HepG2 (cell line): ENCODE data around the gene SPAG7. TPM values are rescaled to one million over a fixed set of nuclear protein-coding genes. Genes with fewer than 3 reads are reported as not detected.
A peak's percentile ranks its signal among the peaks of the same experiment; 100 is the strongest.

Source experiments
- HMG20A ChIP-seq: IDR thresholded peaks from 2 replicates; pipeline ENCODE4 v1.6.1; 2016; ENCODE audit warnings: borderline replicate concordance
- HMG20B ChIP-seq: conservative IDR thresholded peaks from 2 replicates; pipeline ENCODE4 v1.6.1; 2016; ENCODE audit warnings: missing genetic modification reagents, missing compliant biosample characterization
- MTF1 ChIP-seq: sonication (generic); formaldehyde crosslinking; IDR thresholded peaks from 2 replicates; pipeline ENCODE4 v1.5.0; 2020; ENCODE audit warnings: missing genetic modification reagents
- NCOA2 ChIP-seq: sonication (generic); formaldehyde crosslinking; IDR thresholded peaks from 2 replicates; pipeline ENCODE4 v1.8.0; 2022; ENCODE audit warnings: inconsistent platforms
- SCMH1 ChIP-seq: sonication (generic); formaldehyde crosslinking; IDR thresholded peaks from 2 replicates; pipeline ENCODE4 v1.9.0; 2021; ENCODE audit warnings: missing genetic modification reagents, mild to moderate bottlenecking, borderline replicate concordance
- SIN3A ChIP-seq: IDR thresholded peaks from 2 replicates; pipeline ENCODE4 v1.6.1; 2011; ENCODE audit warnings: low read depth, mild to moderate bottlenecking, control low read depth, low read length, borderline replicate concordance
- ZNF446 ChIP-seq: sonication (generic); formaldehyde crosslinking; IDR thresholded peaks from 2 replicates; pipeline ENCODE4 v1.5.0; 2020; ENCODE audit warnings: mild to moderate bottlenecking, missing genetic modification reagents
- ZNF501 ChIP-seq: sonication (generic); formaldehyde crosslinking; IDR thresholded peaks from 2 replicates; pipeline ENCODE4 v1.5.1; 2020; ENCODE audit warnings: mild to moderate bottlenecking, moderate library complexity, missing genetic modification reagents
- ZNF737 ChIP-seq: sonication (generic); formaldehyde crosslinking; IDR thresholded peaks from 2 replicates; pipeline ENCODE4 v1.5.0; 2020; ENCODE audit warnings: missing genetic modification reagents, mild to moderate bottlenecking, borderline replicate concordance
- ZNF75D ChIP-seq: sonication (generic); formaldehyde crosslinking; IDR thresholded peaks from 2 replicates; pipeline ENCODE4 v1.8.1; 2023; ENCODE audit warnings: missing genetic modification reagents, mild to moderate bottlenecking, borderline replicate concordance
- ZNF83 ChIP-seq: sonication (generic); formaldehyde crosslinking; IDR thresholded peaks from 2 replicates; pipeline ENCODE4 v1.4.0; 2020; ENCODE audit warnings: missing genetic modification reagents, mild to moderate bottlenecking, borderline replicate concordance
- ZSCAN12 ChIP-seq: sonication (generic); formaldehyde crosslinking; IDR thresholded peaks from 2 replicates; pipeline ENCODE4 v1.9.0; 2021; ENCODE audit warnings: mild to moderate bottlenecking, missing genetic modification reagents
- polyA plus RNA-seq, 8 experiments: library from polyadenylated mRNA; depleted of rRNA in 3 of 8; stranded (reverse) in 7 of 8; unstranded in 1 of 8; fragments of >200 nt; fragmentation: Illumina TruSeq in 4 of 8; extraction: Trizol in 4 of 8; gene quantifications; 2 replicates each; pipeline versions ENCODE4 v1.2.1 to v1.2.3, GENCODE V29; 2011 to 2016; ENCODE audit warnings: low read depth in 4 of 8, missing spikeins in 1 of 8, mixed read lengths in 1 of 8; ENCODE audit not compliant: insufficient read depth in 1 of 8
- total RNA-seq, 5 experiments: library from RNA; depleted of rRNA; stranded (reverse); fragments of >200 nt; fragmentation: Illumina TruSeq; extraction: Trizol; gene quantifications; 2 replicates each; pipeline ENCODE4 v1.2.3, GENCODE V29; 2016; ENCODE audit warnings: low read depth in 1 of 5
- TF ChIP-seq, protein P1 (sequence below): sonication (generic); formaldehyde crosslinking; IDR thresholded peaks from 2 replicates; pipeline ENCODE4 v1.9.0; 2021; ENCODE audit warnings: missing genetic modification reagents, borderline replicate concordance
- TF ChIP-seq, protein P2 (sequence below): sonication (generic); formaldehyde crosslinking; conservative IDR thresholded peaks from 2 replicates; pipeline ENCODE4 v1.8.1; 2023; ENCODE audit warnings: missing genetic modification reagents
- TF ChIP-seq, protein P3 (sequence below): sonication (generic); formaldehyde crosslinking; IDR thresholded peaks from 2 replicates; pipeline ENCODE4 v1.4.0; 2020; ENCODE audit warnings: mild to moderate bottlenecking, missing genetic modification reagents, borderline replicate concordance
- TF ChIP-seq, protein P4 (sequence below): sonication (generic); formaldehyde crosslinking; IDR thresholded peaks from 2 replicates; pipeline ENCODE4 v1.5.0; 2020; ENCODE audit warnings: mild to moderate bottlenecking, low read depth, missing genetic modification reagents, borderline replicate concordance

Gene SPAG7
- total and polyA plus RNA-seq, 2 of the 13 experiments (the other 11 are each of a cell fraction or from before 2014, with no cell fraction given) = 51.0 to 59.0 TPM

DNA sequence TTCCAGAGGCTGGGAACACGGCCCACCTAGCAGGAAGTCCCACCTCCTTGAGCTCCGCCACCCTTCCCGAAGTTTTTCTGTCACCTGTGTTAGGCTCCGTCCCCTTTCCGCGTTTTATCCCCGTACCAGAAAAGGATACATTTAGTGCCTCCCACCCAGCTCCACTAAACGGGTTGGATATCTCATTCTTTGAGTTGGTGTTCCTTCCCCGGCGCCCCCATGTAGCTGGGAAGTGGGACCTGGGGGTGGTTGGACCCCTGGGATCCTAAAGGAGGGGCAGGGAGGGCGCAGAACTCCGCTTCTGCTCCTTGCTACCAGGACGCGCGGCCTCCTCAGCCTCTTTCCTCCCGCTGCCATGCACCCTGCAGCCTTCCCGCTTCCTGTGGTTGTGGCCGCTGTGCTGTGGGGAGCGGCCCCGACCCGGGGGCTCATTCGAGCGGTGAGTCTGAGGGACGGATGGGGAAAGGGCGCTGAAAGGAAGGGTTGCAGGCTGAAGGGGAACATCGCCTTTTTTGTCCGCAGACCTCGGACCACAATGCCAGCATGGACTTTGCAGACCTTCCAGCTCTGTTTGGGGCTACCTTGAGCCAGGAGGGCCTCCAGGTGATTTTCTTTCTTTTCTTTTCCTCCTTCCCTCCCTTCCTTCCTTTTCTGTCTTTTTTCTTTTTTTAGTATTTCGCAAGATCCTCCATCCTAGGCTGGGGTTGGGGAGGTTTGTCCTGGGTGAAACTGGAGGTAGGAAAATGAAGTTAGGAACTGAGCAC is 26.9 kb downstream of the SPAG7 start (continued):
- TF ChIP-seq SIN3A (0 out of 2 replicates have a peak, but pooled peaks have one; percentile 81), ZNF446 (CRISPR knock-in tag) (no peak), HMG20A (no peak), ZNF737 (CRISPR knock-in tag) (no peak), MTF1 (no peak), HMG20B (CRISPR knock-in tag) (no peak), NCOA2 (CRISPR knock-in tag) (no peak), SCMH1 (CRISPR knock-in tag) (no peak), ZSCAN12 (no peak), ZNF75D (CRISPR knock-in tag) (no peak), ZNF501 (CRISPR knock-in tag) (0 out of 2 replicates have a peak, but pooled peaks have one; percentile 39), ZNF83 (CRISPR knock-in tag) (no peak)
- TF ChIP-seq, protein P1, sequence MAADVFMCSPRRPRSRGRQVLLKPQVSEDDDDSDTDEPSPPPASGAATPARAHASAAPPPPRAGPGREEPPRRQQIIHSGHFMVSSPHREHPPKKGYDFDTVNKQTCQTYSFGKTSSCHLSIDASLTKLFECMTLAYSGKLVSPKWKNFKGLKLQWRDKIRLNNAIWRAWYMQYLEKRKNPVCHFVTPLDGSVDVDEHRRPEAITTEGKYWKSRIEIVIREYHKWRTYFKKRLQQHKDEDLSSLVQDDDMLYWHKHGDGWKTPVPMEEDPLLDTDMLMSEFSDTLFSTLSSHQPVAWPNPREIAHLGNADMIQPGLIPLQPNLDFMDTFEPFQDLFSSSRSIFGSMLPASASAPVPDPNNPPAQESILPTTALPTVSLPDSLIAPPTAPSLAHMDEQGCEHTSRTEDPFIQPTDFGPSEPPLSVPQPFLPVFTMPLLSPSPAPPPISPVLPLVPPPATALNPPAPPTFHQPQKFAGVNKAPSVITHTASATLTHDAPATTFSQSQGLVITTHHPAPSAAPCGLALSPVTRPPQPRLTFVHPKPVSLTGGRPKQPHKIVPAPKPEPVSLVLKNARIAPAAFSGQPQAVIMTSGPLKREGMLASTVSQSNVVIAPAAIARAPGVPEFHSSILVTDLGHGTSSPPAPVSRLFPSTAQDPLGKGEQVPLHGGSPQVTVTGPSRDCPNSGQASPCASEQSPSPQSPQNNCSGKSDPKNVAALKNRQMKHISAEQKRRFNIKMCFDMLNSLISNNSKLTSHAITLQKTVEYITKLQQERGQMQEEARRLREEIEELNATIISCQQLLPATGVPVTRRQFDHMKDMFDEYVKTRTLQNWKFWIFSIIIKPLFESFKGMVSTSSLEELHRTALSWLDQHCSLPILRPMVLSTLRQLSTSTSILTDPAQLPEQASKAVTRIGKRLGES = no peak
- TF ChIP-seq, protein P2, sequence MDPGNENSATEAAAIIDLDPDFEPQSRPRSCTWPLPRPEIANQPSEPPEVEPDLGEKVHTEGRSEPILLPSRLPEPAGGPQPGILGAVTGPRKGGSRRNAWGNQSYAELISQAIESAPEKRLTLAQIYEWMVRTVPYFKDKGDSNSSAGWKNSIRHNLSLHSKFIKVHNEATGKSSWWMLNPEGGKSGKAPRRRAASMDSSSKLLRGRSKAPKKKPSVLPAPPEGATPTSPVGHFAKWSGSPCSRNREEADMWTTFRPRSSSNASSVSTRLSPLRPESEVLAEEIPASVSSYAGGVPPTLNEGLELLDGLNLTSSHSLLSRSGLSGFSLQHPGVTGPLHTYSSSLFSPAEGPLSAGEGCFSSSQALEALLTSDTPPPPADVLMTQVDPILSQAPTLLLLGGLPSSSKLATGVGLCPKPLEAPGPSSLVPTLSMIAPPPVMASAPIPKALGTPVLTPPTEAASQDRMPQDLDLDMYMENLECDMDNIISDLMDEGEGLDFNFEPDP = no peak
- TF ChIP-seq, protein P3, sequence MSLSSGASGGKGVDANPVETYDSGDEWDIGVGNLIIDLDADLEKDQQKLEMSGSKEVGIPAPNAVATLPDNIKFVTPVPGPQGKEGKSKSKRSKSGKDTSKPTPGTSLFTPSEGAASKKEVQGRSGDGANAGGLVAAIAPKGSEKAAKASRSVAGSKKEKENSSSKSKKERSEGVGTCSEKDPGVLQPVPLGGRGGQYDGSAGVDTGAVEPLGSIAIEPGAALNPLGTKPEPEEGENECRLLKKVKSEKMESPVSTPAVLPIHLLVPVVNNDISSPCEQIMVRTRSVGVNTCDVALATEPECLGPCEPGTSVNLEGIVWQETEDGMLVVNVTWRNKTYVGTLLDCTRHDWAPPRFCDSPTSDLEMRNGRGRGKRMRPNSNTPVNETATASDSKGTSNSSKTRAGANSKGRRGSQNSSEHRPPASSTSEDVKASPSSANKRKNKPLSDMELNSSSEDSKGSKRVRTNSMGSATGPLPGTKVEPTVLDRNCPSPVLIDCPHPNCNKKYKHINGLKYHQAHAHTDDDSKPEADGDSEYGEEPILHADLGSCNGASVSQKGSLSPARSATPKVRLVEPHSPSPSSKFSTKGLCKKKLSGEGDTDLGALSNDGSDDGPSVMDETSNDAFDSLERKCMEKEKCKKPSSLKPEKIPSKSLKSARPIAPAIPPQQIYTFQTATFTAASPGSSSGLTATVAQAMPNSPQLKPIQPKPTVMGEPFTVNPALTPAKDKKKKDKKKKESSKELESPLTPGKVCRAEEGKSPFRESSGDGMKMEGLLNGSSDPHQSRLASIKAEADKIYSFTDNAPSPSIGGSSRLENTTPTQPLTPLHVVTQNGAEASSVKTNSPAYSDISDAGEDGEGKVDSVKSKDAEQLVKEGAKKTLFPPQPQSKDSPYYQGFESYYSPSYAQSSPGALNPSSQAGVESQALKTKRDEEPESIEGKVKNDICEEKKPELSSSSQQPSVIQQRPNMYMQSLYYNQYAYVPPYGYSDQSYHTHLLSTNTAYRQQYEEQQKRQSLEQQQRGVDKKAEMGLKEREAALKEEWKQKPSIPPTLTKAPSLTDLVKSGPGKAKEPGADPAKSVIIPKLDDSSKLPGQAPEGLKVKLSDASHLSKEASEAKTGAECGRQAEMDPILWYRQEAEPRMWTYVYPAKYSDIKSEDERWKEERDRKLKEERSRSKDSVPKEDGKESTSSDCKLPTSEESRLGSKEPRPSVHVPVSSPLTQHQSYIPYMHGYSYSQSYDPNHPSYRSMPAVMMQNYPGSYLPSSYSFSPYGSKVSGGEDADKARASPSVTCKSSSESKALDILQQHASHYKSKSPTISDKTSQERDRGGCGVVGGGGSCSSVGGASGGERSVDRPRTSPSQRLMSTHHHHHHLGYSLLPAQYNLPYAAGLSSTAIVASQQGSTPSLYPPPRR (CRISPR knock-in tag) = no peak
- TF ChIP-seq, protein P4, sequence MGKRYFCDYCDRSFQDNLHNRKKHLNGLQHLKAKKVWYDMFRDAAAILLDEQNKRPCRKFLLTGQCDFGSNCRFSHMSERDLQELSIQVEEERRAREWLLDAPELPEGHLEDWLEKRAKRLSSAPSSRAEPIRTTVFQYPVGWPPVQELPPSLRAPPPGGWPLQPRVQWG (CRISPR knock-in tag) = no peak
